Measurements from ENCODE around the gene EYA2.

The EYA2 gene

GRCh38 chr20:47150403-47151152, 255.9 kb downstream of the EYA2 start:
- Histone ChIP-seq H3K27me3 (ENCODE audit: insufficient read depth, low read length) (no peaks in the 10 kb centered on the region), H3K9ac (ENCODE audit: low read depth, low read length) (no peak overlapping the region), H3K4me3 (ENCODE audit: low read length) (no peak overlapping the region), H3K27ac (ENCODE audit: low read depth, low read length) (no peak overlapping the region), H3K4me1 (ENCODE audit: insufficient read depth, low read length) (no peaks in the 10 kb centered on the region), H3K36me3 (ENCODE audit: insufficient read depth, low read length) (no peaks in the 10 kb centered on the region), H3K9me3 (ENCODE audit: insufficient read depth, low read depth, low read length) (no peaks in the 10 kb centered on the region)
- WGBS, result 63% methylated on average over 11 of the region's 11 CpGs

GRCh38 chr20:47152068-47152467, 257.4 kb downstream of the EYA2 start:
- Histone ChIP-seq H3K9me3 (ENCODE audit: insufficient read depth, low read depth, low read length) (no peaks in the 10 kb centered on the region), H3K4me1 (ENCODE audit: insufficient read depth, low read length) (no peaks in the 10 kb centered on the region; the same call in 1 of the 2 replicates), H3K27ac (ENCODE audit: low read depth, low read length) (no peak overlapping the region), H3K9ac (ENCODE audit: low read depth, low read length) (no peak overlapping the region), H3K36me3 (ENCODE audit: insufficient read depth, low read length) (no peaks in the 10 kb centered on the region), H3K4me3 (ENCODE audit: low read length) (no peak overlapping the region), H3K27me3 (ENCODE audit: insufficient read depth, low read length) (no peaks in the 10 kb centered on the region)
- WGBS, result 90% methylated on average over 4 of the region's 4 CpGs

GRCh38 chr20:47154089-47154488, 259.4 kb downstream of the EYA2 start:
- Histone ChIP-seq H3K9ac (ENCODE audit: low read depth, low read length) (no peak overlapping the region), H3K4me3 (ENCODE audit: low read length) (no peak overlapping the region), H3K27me3 (ENCODE audit: insufficient read depth, low read length) (no peaks in the 10 kb centered on the region), H3K27ac (ENCODE audit: low read depth, low read length) (no peak overlapping the region), H3K9me3 (ENCODE audit: insufficient read depth, low read depth, low read length) (no peaks in the 10 kb centered on the region), H3K36me3 (ENCODE audit: insufficient read depth, low read length) (no peaks in the 10 kb centered on the region), H3K4me1 (ENCODE audit: insufficient read depth, low read length) (no peaks in the 10 kb centered on the region; the same call in 1 of the 2 replicates)
- WGBS, result 86% methylated on average over 2 of the region's 2 CpGs

GRCh38 chr20:47156301-47157137, 261.9 kb downstream of the EYA2 start:
- Histone ChIP-seq H3K27ac (ENCODE audit: low read depth, low read length) (no peak overlapping the region), H3K4me3 (ENCODE audit: low read length) (no peak overlapping the region), H3K9ac (ENCODE audit: low read depth, low read length) (no peak overlapping the region), H3K9me3 (ENCODE audit: insufficient read depth, low read depth, low read length) (no peaks in the 10 kb centered on the region), H3K27me3 (ENCODE audit: insufficient read depth, low read length) (no peaks in the 10 kb centered on the region), H3K36me3 (ENCODE audit: insufficient read depth, low read length) (no peaks in the 10 kb centered on the region), H3K4me1 (ENCODE audit: insufficient read depth, low read length) (no peaks in the 10 kb centered on the region; the same call in 1 of the 2 replicates)
- WGBS, result 88% methylated on average over 10 of the region's 10 CpGs

GRCh38 chr20:47159166-47159565, 264.5 kb downstream of the EYA2 start:
- Histone ChIP-seq H3K36me3 (ENCODE audit: insufficient read depth, low read length) (no peaks in the 10 kb centered on the region), H3K27ac (ENCODE audit: low read depth, low read length) (no peak overlapping the region), H3K27me3 (ENCODE audit: insufficient read depth, low read length) (no peaks in the 10 kb centered on the region), H3K9ac (ENCODE audit: low read depth, low read length) (no peak overlapping the region), H3K4me1 (ENCODE audit: insufficient read depth, low read length) (no peaks in the 10 kb centered on the region; the same call in 1 of the 2 replicates), H3K9me3 (ENCODE audit: insufficient read depth, low read depth, low read length) (no peaks in the 10 kb centered on the region), H3K4me3 (ENCODE audit: low read length) (no peak overlapping the region)
- WGBS, result 95% methylated on average over 5 of the region's 5 CpGs

- no peak overlapping the region for H3K4me3 ChIP-seq (ENCODE audit: low read length)
- H3K9me3 ChIP-seq (ENCODE audit: insufficient read depth, low read depth, low read length), result no peaks in the 10 kb centered on the region
- H3K9ac ChIP-seq (ENCODE audit: low read depth, low read length), result no peak overlapping the region
- 92% methylated on average over 7 of the region's 7 CpGs for WGBS
- no peaks in the 10 kb centered on the region; the same call in 1 of the 2 replicates for H3K4me1 ChIP-seq (ENCODE audit: insufficient read depth, low read length)
- H3K36me3 ChIP-seq (ENCODE audit: insufficient read depth, low read length), result no peaks in the 10 kb centered on the region
- H3K27ac ChIP-seq (ENCODE audit: low read depth, low read length), result no peak overlapping the region
- H3K27me3 ChIP-seq (ENCODE audit: insufficient read depth, low read length), result no peaks in the 10 kb centered on the region
These were observed 265.6 kb downstream of the EYA2 start for GRCh38 chr20:47160240-47160639.

GRCh38 chr20:47160992-47161391, 266.3 kb downstream of the EYA2 start:
- no peaks in the 10 kb centered on the region; the same call in 1 of the 2 replicates for H3K4me1 ChIP-seq (ENCODE audit: insufficient read depth, low read length)
- 88% methylated on average over 14 of the region's 14 CpGs for WGBS
- H3K9ac ChIP-seq (ENCODE audit: low read depth, low read length), result no peak overlapping the region
- no peaks in the 10 kb centered on the region for H3K27me3 ChIP-seq (ENCODE audit: insufficient read depth, low read length)
- H3K4me3 ChIP-seq (ENCODE audit: low read length), result no peak overlapping the region
- no peak overlapping the region for H3K27ac ChIP-seq (ENCODE audit: low read depth, low read length)
- no peaks in the 10 kb centered on the region for H3K9me3 ChIP-seq (ENCODE audit: insufficient read depth, low read depth, low read length)
- H3K36me3 ChIP-seq (ENCODE audit: insufficient read depth, low read length), result no peaks in the 10 kb centered on the region

- Histone ChIP-seq H3K4me1 (ENCODE audit: insufficient read depth, low read length) (no peaks in the 10 kb centered on the region; the same call in 1 of the 2 replicates), H3K9me3 (ENCODE audit: insufficient read depth, low read depth, low read length) (no peaks in the 10 kb centered on the region), H3K36me3 (ENCODE audit: insufficient read depth, low read length) (no peaks in the 10 kb centered on the region), H3K4me3 (ENCODE audit: low read length) (no peak overlapping the region), H3K27me3 (ENCODE audit: insufficient read depth, low read length) (no peaks in the 10 kb centered on the region), H3K27ac (ENCODE audit: low read depth, low read length) (no peak overlapping the region), H3K9ac (ENCODE audit: low read depth, low read length) (no peak overlapping the region)
- WGBS, result 96% methylated on average over 10 of the region's 10 CpGs
These were observed 266.8 kb downstream of the EYA2 start for GRCh38 chr20:47161411-47161810.

GRCh38 chr20:47164140-47164539, 269.5 kb downstream of the EYA2 start:
- 93% methylated on average over 13 of the region's 13 CpGs for WGBS
- no peaks in the 10 kb centered on the region for H3K27me3 ChIP-seq (ENCODE audit: insufficient read depth, low read length)
- H3K27ac ChIP-seq (ENCODE audit: low read depth, low read length), result no peak overlapping the region
- H3K9me3 ChIP-seq (ENCODE audit: insufficient read depth, low read depth, low read length), result no peaks in the 10 kb centered on the region
- H3K4me3 ChIP-seq (ENCODE audit: low read length), result no peak overlapping the region
- no peaks in the 10 kb centered on the region for H3K36me3 ChIP-seq (ENCODE audit: insufficient read depth, low read length)
- H3K4me1 ChIP-seq (ENCODE audit: insufficient read depth, low read length), result no peaks in the 10 kb centered on the region
- H3K9ac ChIP-seq (ENCODE audit: low read depth, low read length), result no peak overlapping the region

GRCh38 chr20:47165376-47165865, 270.8 kb downstream of the EYA2 start:
- Histone ChIP-seq H3K4me3 (ENCODE audit: low read length) (no peak overlapping the region), H3K27me3 (ENCODE audit: insufficient read depth, low read length) (no peaks in the 10 kb centered on the region), H3K36me3 (ENCODE audit: insufficient read depth, low read length) (no peaks in the 10 kb centered on the region), H3K9ac (ENCODE audit: low read depth, low read length) (no peak overlapping the region), H3K9me3 (ENCODE audit: insufficient read depth, low read depth, low read length) (no peaks in the 10 kb centered on the region), H3K27ac (ENCODE audit: low read depth, low read length) (no peak overlapping the region), H3K4me1 (ENCODE audit: insufficient read depth, low read length) (no peaks in the 10 kb centered on the region)
- 91% methylated on average over 4 of the region's 4 CpGs for WGBS

- Histone ChIP-seq H3K36me3 (ENCODE audit: insufficient read depth, low read length) (no peaks in the 10 kb centered on the region), H3K4me1 (ENCODE audit: insufficient read depth, low read length) (no peaks in the 10 kb centered on the region), H3K9ac (ENCODE audit: low read depth, low read length) (no peak overlapping the region), H3K4me3 (ENCODE audit: low read length) (no peak overlapping the region), H3K9me3 (ENCODE audit: insufficient read depth, low read depth, low read length) (no peaks in the 10 kb centered on the region), H3K27me3 (ENCODE audit: insufficient read depth, low read length) (no peaks in the 10 kb centered on the region), H3K27ac (ENCODE audit: low read depth, low read length) (no peak overlapping the region)
- 89% methylated on average over 9 of the region's 9 CpGs for WGBS
These were observed 273.2 kb downstream of the EYA2 start for GRCh38 chr20:47167846-47168245.

Measured in HUES64 (cell line).